IPS-20b (cell line): ENCODE results near the gene GLTPD2.
"Not testable (repeated sequence)": the region's sequence is repeated elsewhere in the genome, so short reads cannot be mapped to it uniquely, and the experiment has no call there.

Experiments
- H3K27ac ChIP-seq: one replicate; pipeline ENCODE4 v1.5.1; 2013; ENCODE audit warnings: low read length
- H3K27me3 ChIP-seq: 2 replicates; pipeline ENCODE4 v1.6.1; 2013; ENCODE audit warnings: mild to moderate bottlenecking, low read length, inconsistent platforms; ENCODE audit not compliant: insufficient read depth
- H3K36me3 ChIP-seq: 2 replicates; pipeline ENCODE4 v1.6.1; 2013; ENCODE audit warnings: low read depth, mild to moderate bottlenecking, inconsistent platforms, low read length, moderate library complexity; ENCODE audit not compliant: insufficient read depth
- H3K4me1 ChIP-seq: 2 replicates; pipeline ENCODE4 v1.6.1; 2013; ENCODE audit warnings: mild to moderate bottlenecking, control low read depth, inconsistent platforms, low read length, moderate library complexity; ENCODE audit not compliant: insufficient read depth
- H3K4me3 ChIP-seq: 2 replicates; pipeline ENCODE4 v1.5.1; 2013; ENCODE audit warnings: mild to moderate bottlenecking, low read length, inconsistent platforms
- H3K9ac ChIP-seq: 2 replicates; pipeline ENCODE4 v1.6.1; 2013; ENCODE audit warnings: low read depth, mild to moderate bottlenecking, inconsistent platforms, low read length, moderate library complexity
- H3K9me3 ChIP-seq: 2 replicates; pipeline ENCODE4 v1.6.1; 2013; ENCODE audit warnings: mild to moderate bottlenecking, low read depth, low read length, inconsistent platforms; ENCODE audit not compliant: insufficient read depth

Gene GLTPD2

DNA sequence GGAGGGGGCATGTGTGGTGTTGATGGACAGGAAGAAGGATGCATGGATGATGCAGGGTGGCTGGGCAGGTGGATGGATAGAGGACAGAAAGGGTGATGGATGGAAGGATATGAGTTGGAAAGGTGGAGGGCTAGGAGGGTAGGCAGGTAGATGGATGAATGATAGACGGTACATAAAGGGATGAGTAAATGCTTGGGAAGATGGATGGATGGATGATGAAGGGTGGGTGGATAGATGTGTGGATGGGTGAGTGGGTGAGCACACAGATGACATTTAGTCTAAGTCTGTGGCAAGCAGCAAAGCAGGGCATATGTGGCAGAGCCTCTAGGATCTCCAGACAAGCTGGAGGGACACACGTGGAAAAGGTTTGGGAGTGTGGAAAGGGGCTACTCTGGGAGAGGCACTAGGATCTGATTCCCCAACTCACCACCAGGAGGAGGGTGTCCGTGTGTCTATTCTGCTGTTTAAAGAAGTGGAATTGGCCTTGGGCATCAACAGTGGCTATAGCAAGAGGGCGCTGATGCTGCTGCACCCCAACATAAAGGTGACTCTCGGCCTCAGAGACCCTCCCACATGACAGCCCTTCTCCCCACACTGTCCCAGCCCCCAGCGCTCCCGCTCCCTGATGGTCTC lies 26.4 kb downstream of the GLTPD2 start:
- Histone ChIP-seq H3K36me3 (peaks cover 55% of the 10 kb centered on the region), H3K9ac (no peak overlapping the region), H3K4me3 (no peak overlapping the region), H3K4me1 (no peaks in the 10 kb centered on the region), H3K27me3 (no peaks in the 10 kb centered on the region), H3K27ac (no peak overlapping the region), H3K9me3 (no peaks in the 10 kb centered on the region)

DNA sequence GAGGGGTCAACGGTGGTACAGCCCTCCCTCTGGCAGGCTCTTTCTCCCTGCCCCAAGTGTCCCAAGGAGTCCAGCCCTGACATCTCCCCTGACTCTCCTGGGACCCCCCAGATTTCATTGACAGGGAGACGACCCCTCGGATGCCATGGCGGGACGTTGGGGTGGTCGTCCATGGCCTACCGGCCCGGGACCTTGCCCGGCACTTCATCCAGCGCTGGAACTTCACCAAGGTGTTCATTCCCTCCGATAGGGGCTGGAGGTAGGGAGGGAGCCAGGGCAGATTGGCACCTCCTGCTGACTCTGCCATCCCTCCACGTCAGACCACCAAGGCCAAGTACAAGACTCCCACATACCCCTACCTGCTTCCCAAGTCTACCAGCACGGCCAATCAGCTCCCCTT lies 28.1 kb downstream of the GLTPD2 start:
- Histone ChIP-seq H3K36me3 (peaks cover 49% of the 10 kb centered on the region), H3K27me3 (no peaks in the 10 kb centered on the region), H3K4me1 (no peaks in the 10 kb centered on the region), H3K27ac (no peak overlapping the region), H3K9me3 (no peaks in the 10 kb centered on the region), H3K9ac (no peak overlapping the region), H3K4me3 (no peak overlapping the region)

DNA sequence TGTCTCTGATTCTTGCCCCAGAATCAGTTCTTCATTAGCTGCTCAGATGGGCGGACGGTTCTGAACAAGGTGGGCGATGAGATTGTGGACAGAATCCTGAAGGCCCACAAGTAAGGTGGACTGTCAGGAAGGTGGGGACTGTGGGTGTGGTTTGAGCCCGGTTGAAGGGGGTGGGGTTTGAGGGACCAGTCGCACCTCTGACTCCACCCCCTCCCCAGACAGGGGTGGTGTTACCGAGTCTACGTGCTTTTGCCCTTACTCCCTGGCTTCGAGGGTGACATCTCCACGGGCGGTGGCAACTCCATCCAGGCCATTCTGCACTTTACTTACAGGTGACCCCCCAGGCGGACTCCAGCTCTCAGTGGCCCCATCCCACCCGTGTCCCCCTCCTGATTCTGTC lies 29.5 kb downstream of the GLTPD2 start:
- Histone ChIP-seq H3K4me1 (no peaks in the 10 kb centered on the region), H3K27me3 (no peaks in the 10 kb centered on the region), H3K9ac (no peak overlapping the region), H3K36me3 (peaks cover 55% of the 10 kb centered on the region), H3K27ac (no peak overlapping the region), H3K4me3 (no peak overlapping the region), H3K9me3 (no peaks in the 10 kb centered on the region)

DNA sequence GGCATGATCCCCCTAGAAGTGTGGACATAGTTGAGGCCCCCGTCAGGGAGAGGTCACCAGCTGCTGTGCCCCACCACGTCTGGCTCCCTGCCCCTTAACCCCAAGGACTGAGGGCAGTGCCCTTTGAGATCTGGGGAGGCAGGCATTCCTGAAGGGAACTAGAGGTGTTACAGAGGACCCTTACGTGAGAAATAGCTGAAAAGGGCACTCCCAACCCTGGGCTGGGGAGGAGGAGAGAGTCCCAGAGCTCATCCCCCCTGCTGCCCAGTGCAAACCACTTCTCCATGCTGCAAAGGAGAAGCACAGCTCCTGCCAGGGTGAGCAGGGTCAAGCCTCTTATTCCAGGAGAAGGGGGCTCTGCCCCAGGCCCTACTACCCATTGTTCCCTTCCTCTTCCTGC lies 34.1 kb downstream of the GLTPD2 start:
- H3K27ac ChIP-seq: no peak overlapping the region
- no peak overlapping the region for H3K9ac ChIP-seq
- no peaks in the 10 kb centered on the region for H3K9me3 ChIP-seq
- H3K36me3 ChIP-seq: peaks cover 34% of the 10 kb centered on the region; the same call in 1 of the 2 replicates
- H3K27me3 ChIP-seq: no peaks in the 10 kb centered on the region
- no peaks in the 10 kb centered on the region for H3K4me1 ChIP-seq
- H3K4me3 ChIP-seq: no peak overlapping the region

DNA sequence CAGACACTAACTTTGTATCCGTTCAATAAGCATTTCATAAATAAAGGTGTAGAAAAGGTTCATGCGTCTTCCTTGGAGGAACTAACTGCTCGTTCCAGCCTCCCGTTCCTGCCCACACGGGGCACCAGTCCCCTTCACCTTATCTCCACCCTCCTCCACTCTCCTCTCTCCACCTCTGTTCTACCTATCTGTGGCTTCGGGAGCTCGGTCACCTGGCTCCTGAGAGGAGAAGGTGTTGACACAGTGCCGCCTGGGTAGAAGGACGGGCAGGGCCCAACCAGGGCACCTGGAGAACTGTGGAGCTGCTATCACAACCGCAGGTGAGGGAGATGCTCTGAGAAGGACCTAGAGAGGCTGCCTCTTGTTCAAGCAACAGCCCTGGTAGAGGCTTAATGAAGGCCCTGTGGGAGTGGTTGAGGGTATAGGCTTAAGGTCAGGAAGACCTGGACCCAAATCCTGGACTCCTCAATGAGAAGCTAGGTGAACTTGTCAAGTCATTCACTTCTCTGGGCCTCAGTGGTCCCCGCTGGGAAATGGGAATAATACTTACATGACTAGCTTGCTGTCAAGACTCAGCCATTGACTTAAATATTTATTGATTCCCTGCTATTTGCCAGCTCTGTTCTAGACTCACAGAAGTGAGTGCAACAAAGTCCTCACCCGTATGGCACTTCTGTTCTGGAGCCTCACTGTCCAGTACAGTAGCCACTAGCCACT lies 34.8 kb downstream of the GLTPD2 start:
- H3K9ac ChIP-seq: no peak overlapping the region
- H3K36me3 ChIP-seq: peaks cover 28% of the 10 kb centered on the region; the same call in 1 of the 2 replicates
- no peaks in the 10 kb centered on the region for H3K9me3 ChIP-seq
- no peaks in the 10 kb centered on the region for H3K27me3 ChIP-seq
- H3K27ac ChIP-seq: no peak overlapping the region
- no peaks in the 10 kb centered on the region for H3K4me1 ChIP-seq
- H3K4me3 ChIP-seq: no peak overlapping the region

DNA sequence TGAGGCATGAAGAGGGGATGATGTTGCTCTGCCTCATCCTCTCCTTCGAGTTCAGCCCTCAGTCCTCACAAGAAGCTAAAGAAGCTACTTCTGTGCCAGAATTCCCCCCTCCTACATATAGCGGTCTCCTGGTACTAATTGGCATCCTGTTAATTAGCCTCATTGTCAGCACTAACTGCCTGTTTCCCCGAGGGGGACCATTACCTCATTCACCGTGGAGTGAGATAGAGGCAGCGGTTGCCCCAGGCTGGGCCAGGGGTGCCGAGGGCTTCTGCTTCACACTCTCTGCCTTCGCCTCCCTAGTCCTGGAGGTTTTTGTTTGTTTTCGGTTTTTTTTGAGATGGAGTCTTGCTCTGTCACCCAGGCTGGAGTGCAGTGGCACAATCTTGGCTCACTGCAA lies 38.6 kb downstream of the GLTPD2 start:
- 0 out of 2 replicates have a peak, but pooled peaks cover 10% of the 10 kb centered on the region for H3K36me3 ChIP-seq
- H3K9ac ChIP-seq: no peak overlapping the region
- no peak overlapping the region for H3K27ac ChIP-seq
- no peaks in the 10 kb centered on the region for H3K9me3 ChIP-seq
- H3K4me1 ChIP-seq: no peaks in the 10 kb centered on the region
- H3K27me3 ChIP-seq: no peaks in the 10 kb centered on the region
- no peak overlapping the region for H3K4me3 ChIP-seq

DNA sequence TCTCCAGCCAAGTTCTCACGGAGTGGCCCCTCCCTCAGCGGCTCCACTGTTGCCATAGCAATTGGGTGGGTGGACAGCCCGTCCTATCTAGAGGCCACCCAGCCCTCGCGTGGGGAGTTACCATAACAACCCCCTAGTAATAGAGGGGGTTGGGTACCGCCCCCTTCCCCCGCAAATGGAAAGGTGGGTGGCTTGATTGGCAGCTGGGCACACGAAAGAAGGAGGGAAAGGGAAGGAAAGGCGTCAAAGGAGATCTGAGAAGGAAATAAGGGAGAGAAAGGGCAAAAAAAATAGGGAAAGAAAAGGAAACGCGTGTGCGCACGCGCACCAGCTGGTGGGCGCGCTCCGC lies 44.0 kb downstream of the GLTPD2 start:
- H3K4me1 ChIP-seq, H3K27me3 ChIP-seq, H3K36me3 ChIP-seq, H3K9me3 ChIP-seq, H3K27ac ChIP-seq: not testable (repeated sequence)
- Histone ChIP-seq H3K9ac (peak overlapping the region; percentile 69; the same call in 1 of the 2 replicates), H3K4me3 (peak overlapping the region; percentile 75)

DNA sequence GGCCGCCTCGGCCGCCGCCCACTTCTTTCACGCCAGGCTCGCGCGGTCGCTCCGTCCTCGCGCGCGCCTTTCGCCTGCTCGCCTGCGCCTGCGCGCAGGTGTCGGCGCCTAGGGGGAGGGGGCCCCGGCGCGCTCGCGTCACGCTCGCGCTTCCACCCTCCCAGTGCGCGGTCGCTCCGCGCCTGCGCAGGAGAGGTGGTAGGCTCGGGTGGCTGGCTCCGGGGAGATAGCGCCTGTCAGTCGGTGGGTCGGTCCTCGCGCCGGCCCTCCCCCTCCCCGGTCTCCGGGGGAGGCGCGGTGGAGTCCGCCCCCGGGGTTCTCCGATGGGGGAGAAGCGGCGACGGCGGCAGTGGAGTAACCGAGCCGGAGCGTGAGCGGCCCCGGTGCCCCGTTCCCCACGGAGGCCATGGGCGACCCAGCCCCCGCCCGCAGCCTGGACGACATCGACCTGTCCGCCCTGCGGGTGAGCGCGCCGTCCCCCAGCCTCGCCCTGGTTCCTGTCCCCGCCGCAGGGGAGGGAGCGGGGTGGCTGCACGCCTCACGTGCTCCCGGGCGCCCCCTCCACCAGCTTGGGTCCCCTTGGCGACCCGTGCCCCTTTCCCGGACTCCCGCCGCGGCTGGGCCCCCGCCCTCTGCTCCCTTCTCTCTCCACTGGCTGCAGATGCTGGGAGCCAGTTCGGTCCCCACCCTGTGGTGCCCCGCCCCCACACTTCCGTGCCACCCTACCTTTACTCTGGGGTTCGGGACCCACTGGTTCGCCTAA lies 44.6 kb downstream of the GLTPD2 start, which contains the start of gene MINK1:
TSS of gene MINK1 (plus strand) at position 163 of the 763 bp plus-strand sequence. CDS start at position 407, 244 bp downstream.
- peak within 1 kb of the TSS; percentile 75 for H3K4me3 ChIP-seq
- no peaks in the 10 kb centered on the region for H3K27me3 ChIP-seq
- H3K4me1 ChIP-seq: no peaks in the 10 kb centered on the region; the same call in 1 of the 2 replicates
- H3K36me3 ChIP-seq: peaks cover 4% of the 10 kb centered on the region; the same call in 1 of the 2 replicates
- H3K9me3 ChIP-seq: no peaks in the 10 kb centered on the region
- H3K27ac ChIP-seq: peak within 1 kb of the TSS; percentile 35
- H3K9ac ChIP-seq: peak within 1 kb of the TSS; percentile 69; the same call in 1 of the 2 replicates

DNA sequence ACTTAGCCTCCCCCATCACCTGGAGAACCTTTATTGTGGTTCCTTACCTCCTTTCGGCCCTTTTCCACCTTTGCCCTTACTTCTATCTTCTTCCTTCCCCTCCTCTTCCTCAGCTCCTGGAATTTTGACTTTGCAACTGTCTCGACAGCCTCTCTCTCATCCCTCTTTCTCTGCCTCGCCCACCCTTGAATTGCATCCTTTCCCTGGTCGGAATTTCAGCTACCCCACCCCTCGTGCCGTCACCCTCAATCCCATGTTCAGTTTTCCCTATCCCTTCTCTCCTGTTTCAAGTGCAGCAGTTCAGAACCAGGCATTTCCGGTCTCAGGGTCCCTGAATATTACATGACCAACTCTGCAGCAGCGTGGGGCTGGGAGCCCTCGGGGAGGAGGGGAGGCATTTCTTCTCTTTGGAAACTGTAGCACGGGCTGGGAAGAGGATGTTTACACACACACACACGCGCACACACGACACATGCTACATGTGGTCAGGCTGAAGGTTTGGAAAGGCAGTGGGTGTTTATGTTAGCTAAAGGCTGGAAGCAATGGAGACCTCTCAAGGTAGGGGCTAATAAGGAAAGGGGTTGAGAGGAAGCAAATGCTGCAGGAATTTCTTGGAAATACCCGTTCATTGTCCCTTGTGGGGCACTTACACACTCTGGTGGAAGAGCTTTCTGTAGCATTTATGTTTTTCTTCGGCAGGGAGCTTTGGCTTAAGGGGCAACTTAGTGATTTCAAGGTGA lies 45.3 kb downstream of the GLTPD2 start:
- peaks cover 7% of the 10 kb centered on the region; the same call in 1 of the 2 replicates for H3K36me3 ChIP-seq
- H3K4me3 ChIP-seq: peak overlapping the region; percentile 75
- H3K27ac ChIP-seq: peak overlapping the region; percentile 35
- H3K27me3 ChIP-seq: no peaks in the 10 kb centered on the region
- no peaks in the 10 kb centered on the region; the same call in 1 of the 2 replicates for H3K4me1 ChIP-seq
- peak overlapping the region; percentile 69; the same call in 1 of the 2 replicates for H3K9ac ChIP-seq
- H3K9me3 ChIP-seq: no peaks in the 10 kb centered on the region

DNA sequence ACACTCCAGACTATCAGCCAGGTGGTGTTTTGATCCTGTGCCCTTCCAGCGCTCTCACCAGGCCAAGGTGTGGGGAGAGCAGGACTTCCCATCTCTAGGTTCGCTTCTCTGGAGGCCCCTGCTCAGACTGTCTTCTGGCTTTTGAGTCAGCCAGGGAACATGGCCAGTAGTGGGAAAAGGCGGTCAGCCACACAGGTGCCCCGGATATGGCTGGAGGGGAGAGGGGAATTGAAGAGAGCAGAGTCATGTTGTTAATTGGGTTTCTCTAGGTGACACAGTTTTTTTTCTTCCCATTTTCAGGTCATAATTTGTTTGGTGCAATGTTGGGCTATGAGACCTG lies 45.9 kb downstream of the GLTPD2 start:
- Histone ChIP-seq H3K9me3 (no peaks in the 10 kb centered on the region), H3K36me3 (peaks cover 7% of the 10 kb centered on the region; the same call in 1 of the 2 replicates), H3K4me1 (no peaks in the 10 kb centered on the region; the same call in 1 of the 2 replicates), H3K27ac (no peak overlapping the region), H3K9ac (peak overlapping the region; percentile 69; the same call in 1 of the 2 replicates), H3K4me3 (peak overlapping the region; percentile 75), H3K27me3 (no peaks in the 10 kb centered on the region)

DNA sequence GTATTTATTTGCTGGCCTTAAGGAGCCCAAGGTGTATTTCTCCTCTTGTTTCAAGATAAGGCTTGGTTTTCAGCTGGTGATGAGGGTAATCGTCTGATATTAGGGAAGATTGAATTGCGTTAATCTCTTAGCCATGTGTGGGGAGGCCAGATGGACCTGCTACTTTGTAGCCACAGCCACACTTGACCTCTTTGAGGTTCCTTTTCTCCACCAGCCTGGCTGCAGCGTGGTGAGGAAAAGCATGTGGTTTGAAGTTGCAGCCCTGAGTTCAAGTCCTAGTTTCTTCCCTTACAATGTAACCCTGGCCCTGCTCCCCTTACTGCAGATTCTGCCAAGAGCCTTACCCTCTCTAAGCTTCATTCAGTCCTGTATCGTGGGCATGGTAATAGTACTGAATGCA lies 47.5 kb downstream of the GLTPD2 start:
- no peak overlapping the region for H3K4me3 ChIP-seq
- H3K9ac ChIP-seq: no peak overlapping the region
- H3K27me3 ChIP-seq: no peaks in the 10 kb centered on the region
- no peaks in the 10 kb centered on the region for H3K9me3 ChIP-seq
- H3K4me1 ChIP-seq: no peaks in the 10 kb centered on the region; the same call in 1 of the 2 replicates
- peaks cover 7% of the 10 kb centered on the region; the same call in 1 of the 2 replicates for H3K36me3 ChIP-seq
- H3K27ac ChIP-seq: no peak overlapping the region
